ENCODE measurements around the gene MTMR3.

DNA sequence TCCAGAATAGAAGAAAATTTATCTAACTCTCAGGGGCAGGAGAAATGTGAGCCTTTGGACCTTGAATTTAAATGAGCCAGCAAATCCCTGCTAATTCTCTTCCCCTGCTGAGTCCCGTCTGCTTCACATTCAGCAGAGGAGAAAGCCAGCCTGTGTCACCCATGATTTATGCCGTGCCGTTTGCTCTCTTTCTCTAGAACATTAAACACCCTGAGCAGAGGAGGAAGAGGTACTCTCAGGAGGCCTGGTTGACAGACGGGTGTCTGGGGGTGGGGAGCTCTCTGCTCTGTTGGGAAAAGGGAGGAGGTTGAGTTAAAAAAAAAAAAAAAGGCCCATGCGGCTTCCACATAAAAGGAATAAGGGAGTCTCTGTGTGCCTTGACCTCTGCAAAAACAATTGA lies 11.3 kb upstream of the MTMR3 start:
- TF ChIP-seq, protein P1, sequence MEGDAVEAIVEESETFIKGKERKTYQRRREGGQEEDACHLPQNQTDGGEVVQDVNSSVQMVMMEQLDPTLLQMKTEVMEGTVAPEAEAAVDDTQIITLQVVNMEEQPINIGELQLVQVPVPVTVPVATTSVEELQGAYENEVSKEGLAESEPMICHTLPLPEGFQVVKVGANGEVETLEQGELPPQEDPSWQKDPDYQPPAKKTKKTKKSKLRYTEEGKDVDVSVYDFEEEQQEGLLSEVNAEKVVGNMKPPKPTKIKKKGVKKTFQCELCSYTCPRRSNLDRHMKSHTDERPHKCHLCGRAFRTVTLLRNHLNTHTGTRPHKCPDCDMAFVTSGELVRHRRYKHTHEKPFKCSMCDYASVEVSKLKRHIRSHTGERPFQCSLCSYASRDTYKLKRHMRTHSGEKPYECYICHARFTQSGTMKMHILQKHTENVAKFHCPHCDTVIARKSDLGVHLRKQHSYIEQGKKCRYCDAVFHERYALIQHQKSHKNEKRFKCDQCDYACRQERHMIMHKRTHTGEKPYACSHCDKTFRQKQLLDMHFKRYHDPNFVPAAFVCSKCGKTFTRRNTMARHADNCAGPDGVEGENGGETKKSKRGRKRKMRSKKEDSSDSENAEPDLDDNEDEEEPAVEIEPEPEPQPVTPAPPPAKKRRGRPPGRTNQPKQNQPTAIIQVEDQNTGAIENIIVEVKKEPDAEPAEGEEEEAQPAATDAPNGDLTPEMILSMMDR (IDR thresholded peaks at IDR 0.05), result no peak
- no peak for TF ChIP-seq POLR2A (IDR thresholded peaks at IDR 0.05)

Data from right lobe of liver (tissue), 4 donors.